NCI-H2171 (cell line): ENCODE results near the gene COA8.
A peak's percentile ranks its signal among the peaks of the same experiment; 100 is the strongest.

Experiments
- DNase-seq: peaks from one replicate; lab custom pipeline; 2025; lab: John Stamatoyannopoulos, UW

Gene COA8, protein sequence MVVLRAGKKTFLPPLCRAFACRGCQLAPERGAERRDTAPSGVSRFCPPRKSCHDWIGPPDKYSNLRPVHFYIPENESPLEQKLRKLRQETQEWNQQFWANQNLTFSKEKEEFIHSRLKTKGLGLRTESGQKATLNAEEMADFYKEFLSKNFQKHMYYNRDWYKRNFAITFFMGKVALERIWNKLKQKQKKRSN

GRCh38 chr14:103562429-103563225 lies at the start of gene COA8, which contains the start of gene BAG5:
COA8 (plus strand) TSS chr14:103562960; CDS start chr14:103563002, 42 bp downstream.
BAG5 (minus strand) TSS chr14:103562657; CDS start chr14:103561164, 1,493 bp downstream.
- DNase-seq = peak; percentile 88

- no peak for DNase-seq
Observed at GRCh38 chr14:103514596-103515421, 48.0 kb upstream of the COA8 start.

- DNase-seq = no peak
Observed at GRCh38 chr14:103516426-103517173, 46.2 kb upstream of the COA8 start.

- no peak for DNase-seq
Observed at GRCh38 chr14:103517174-103517566, 45.6 kb upstream of the COA8 start.

GRCh38 chr14:103517721-103518421 lies 44.9 kb upstream of the COA8 start:
- DNase-seq = no peak

DNA sequence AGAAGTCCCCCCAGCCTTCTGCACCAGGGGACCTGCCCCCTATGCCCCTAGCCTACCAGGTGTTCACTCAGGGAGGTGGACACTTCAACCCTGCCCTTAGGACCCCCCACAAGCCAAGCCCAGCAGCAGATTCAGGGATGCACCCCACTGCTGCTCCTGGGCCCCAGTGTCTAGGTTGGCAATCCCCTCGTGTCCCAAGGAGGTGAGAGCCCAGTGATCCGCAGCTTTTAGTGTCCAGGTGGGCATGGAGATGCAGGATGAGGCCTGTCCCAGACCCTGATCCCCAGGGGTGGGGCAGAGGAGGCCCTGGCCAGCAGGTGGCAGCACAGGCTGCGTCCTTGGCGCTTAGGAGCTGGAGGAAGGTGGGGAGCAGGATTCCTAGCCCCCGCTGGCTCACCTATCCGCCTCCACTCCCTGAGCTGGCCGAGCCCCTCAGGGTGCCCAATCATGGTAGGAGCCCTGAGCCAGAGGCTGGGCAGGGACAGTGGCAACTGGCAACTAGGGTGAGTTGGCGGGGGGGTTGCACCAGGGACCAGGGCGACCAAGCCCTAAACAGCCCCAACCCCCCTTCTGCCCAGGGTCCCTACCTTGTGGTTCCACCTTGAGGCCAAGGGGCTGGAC lies 44.2 kb upstream of the COA8 start:
- DNase-seq = peak; percentile 46

GRCh38 chr14:103519043-103519836 lies 43.5 kb upstream of the COA8 start:
- no peak for DNase-seq

DNA sequence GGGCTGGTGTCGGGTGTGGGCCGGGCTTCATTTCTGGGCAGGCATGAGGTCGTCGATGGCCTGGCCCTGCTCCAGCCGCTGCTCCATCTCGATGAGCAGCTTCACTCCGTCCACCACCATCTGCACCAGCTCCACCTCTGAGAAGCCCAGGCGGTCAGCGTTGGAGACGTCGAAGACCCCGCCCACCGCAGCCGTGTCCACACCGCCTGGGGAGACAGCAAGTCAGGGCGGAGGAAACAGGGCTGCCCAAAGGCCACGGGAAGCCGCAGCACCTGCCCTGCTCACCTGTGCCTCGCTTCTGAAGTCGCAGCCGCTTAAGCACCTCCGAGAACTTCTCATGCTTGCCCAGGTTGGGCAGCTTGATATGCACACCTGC lies 42.9 kb upstream of the COA8 start:
- DNase-seq = no peak

GRCh38 chr14:103520269-103520656 lies 42.5 kb upstream of the COA8 start:
- no peak for DNase-seq

GRCh38 chr14:103520657-103521437 lies 41.9 kb upstream of the COA8 start:
- DNase-seq = peak; percentile 90

GRCh38 chr14:103521438-103521950 lies 41.3 kb upstream of the COA8 start:
- no peak for DNase-seq

DNA sequence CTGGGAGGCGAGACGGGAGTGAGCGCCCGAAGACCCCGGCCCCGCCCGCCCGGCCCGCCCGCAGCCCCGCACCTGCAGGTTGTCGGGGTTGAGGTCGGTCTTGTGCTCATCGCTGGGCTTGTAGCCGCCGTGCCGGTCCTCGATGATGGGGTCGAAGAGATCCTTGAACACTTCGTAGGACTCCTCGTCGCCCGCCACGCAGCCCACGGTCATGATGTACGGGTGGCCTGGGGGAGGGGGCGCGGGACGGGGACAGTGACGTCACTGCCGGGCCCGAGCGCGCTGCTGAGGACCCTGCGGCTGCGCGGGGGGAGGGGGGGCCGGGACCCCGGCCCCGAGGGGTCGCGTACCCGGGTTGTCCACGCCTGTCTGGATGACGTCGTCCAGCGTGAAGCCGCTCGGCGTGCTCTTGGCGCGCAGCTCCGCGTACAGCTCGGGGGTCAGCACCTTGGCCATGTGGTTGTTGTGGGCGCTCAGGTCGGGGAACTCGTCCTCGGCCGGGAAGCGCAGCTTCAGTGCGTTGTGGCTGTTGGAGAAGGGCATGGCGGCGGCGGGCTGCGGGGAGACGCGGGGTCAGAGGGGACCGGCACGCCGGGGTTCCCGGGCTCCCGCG lies 40.7 kb upstream of the COA8 start:
- DNase-seq = no peak

DNA sequence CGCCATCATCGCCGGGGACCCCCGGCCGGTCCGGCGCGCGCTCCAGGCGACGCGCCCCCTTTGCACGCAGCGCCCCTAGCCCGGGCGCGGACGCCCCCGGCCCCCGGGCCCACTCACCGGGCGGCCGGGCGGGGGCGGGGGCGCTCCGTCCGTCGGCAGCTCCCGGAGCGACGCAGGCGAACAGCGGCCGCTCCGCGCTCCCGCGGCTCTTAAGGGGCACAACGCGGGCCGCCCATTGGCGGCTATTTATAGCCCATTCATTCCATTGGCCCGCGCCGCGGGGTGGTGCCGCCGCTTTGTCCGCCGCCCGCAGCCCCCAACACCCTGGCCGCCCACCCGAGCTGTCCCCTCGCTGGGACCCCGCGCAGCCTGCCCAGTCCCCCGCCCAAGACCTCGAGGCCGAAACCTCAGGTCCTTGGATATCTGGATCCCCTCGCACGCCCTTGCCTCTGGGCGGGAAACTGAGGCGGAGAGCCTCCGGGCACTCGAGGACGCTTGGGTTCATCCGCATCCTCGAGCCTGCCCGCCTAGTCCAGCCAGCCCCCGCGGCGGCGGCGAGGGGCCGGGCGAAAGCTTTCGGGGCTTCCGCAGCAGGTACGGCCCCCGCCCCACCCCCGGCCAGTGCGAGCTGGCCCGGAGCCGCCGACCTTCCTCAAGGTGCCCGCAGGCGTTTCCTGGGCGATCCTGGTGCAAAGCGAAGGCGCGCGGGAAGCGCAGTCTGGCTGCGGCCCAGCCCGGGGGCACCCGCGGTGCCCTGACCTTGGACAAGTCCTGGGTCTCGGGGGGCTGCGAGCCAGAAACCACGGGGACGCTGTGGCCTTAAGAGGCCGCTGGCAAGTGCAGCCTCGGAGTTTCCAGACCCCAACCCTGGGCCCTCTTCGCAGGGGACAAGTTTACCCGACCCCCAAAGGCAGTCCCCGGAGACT lies 39.8 kb upstream of the COA8 start, which contains the start of gene CKB:
CKB (minus strand) TSS at position 182 of the 926 bp plus-strand sequence. CDS start 337 bp downstream, outside the sequence.
- peak; percentile 87 for DNase-seq

GRCh38 chr14:103523575-103523954 lies 39.2 kb upstream of the COA8 start:
- DNase-seq = no peak

- DNase-seq = no peak
Observed at GRCh38 chr14:103524002-103524935, 38.5 kb upstream of the COA8 start.
